C4-2B (cell line): ENCODE results near the gene URAD.

Experiments used
- H3K27ac ChIP-seq: fragments of 450-650 bp; 2 replicates; pipeline ENCODE4 v1.5.1; 2017
- CTCF ChIP-seq: fragments of 450-650 bp; conservative IDR thresholded peaks from 2 replicates; pipeline ENCODE4 v1.5.1; 2017; ENCODE audit warnings: mild to moderate bottlenecking
- ZFX ChIP-seq: fragments of 450-650 bp; IDR thresholded peaks from 2 replicates; pipeline ENCODE4 v1.6.1; 2017

The URAD gene

GRCh38 chr13:27956576-27957300, 31.8 kb downstream of the URAD start:
- no peak overlapping the region for H3K27ac ChIP-seq
- TF ChIP-seq CTCF (no peak), ZFX (no peak)

- no peak overlapping the region for H3K27ac ChIP-seq
- TF ChIP-seq ZFX, result no peak
- TF ChIP-seq CTCF, result no peak
Measured at GRCh38 chr13:27955014-27955591, 33.4 kb downstream of the URAD start.

- H3K27ac ChIP-seq, result no peak overlapping the region
Measured at GRCh38 chr13:27954406-27954851, 34.1 kb downstream of the URAD start.

GRCh38 chr13:27953676-27954405, 34.7 kb downstream of the URAD start:
- peak; percentile 100 for TF ChIP-seq CTCF
- no peak for TF ChIP-seq ZFX
- no peak overlapping the region; the same call in 1 of the 2 replicates for H3K27ac ChIP-seq

More at GRCh38 chr13:27954406-27954851, 34.1 kb downstream of the URAD start:
- no peak for TF ChIP-seq ZFX
- no peak for TF ChIP-seq CTCF

GRCh38 chr13:27952876-27953675, 35.4 kb downstream of the URAD start:
- TF ChIP-seq ZFX, result no peak
- TF ChIP-seq CTCF, result no peak
- no peak overlapping the region; the same call in 1 of the 2 replicates for H3K27ac ChIP-seq

- no peak for TF ChIP-seq ZFX
- no peak for TF ChIP-seq CTCF
- H3K27ac ChIP-seq, result no peak overlapping the region
Measured at GRCh38 chr13:27942972-27943371, 45.5 kb downstream of the URAD start.
